GM19238 (cell line): ENCODE results near the gene DLG1.
"Not testable (repeated sequence)": the region's sequence is repeated elsewhere in the genome, so short reads cannot be mapped to it uniquely, and the experiment has no call there.

ENCODE experiments used
- DNase-seq: peaks from one replicate; pipeline ENCODE4 v3.0.0; 2011; ENCODE audit warnings: low spot score; ENCODE audit not compliant: insufficient read length

The DLG1 gene

GRCh38 chr3:197104738-197105137 lies 193.7 kb downstream of the DLG1 start:
- no peak for DNase-seq

GRCh38 chr3:197103766-197104165 lies 194.6 kb downstream of the DLG1 start:
- no peak for DNase-seq

- DNase-seq = no peak
These were observed 204.5 kb downstream of the DLG1 start for GRCh38 chr3:197093871-197094270.

GRCh38 chr3:197088370-197088769 lies 210.0 kb downstream of the DLG1 start:
- DNase-seq = no peak

- no peak for DNase-seq
These were observed 213.3 kb downstream of the DLG1 start for GRCh38 chr3:197085137-197085536.

GRCh38 chr3:197083486-197083885 lies 214.9 kb downstream of the DLG1 start:
- DNase-seq = no peak

GRCh38 chr3:197082871-197083270 lies 215.5 kb downstream of the DLG1 start:
- DNase-seq = no peak

- no peak for DNase-seq
These were observed 218.1 kb downstream of the DLG1 start for GRCh38 chr3:197080344-197080743.

- no peak for DNase-seq
These were observed 222.0 kb downstream of the DLG1 start for GRCh38 chr3:197076415-197076814.

GRCh38 chr3:197068077-197068476 lies 230.3 kb downstream of the DLG1 start:
- no peak for DNase-seq

GRCh38 chr3:197064771-197065170 lies 233.6 kb downstream of the DLG1 start:
- no peak for DNase-seq

- no peak for DNase-seq
These were observed 236.0 kb downstream of the DLG1 start for GRCh38 chr3:197062446-197062845.

- not testable (repeated sequence) for DNase-seq
These were observed 246.8 kb downstream of the DLG1 start for GRCh38 chr3:197051637-197052036.

- no peak for DNase-seq
These were observed 247.9 kb downstream of the DLG1 start for GRCh38 chr3:197050511-197050910.

- no peak for DNase-seq
These were observed 255.9 kb downstream of the DLG1 start for GRCh38 chr3:197042539-197042938.

- DNase-seq = no peak
These were observed 256.4 kb downstream of the DLG1 start for GRCh38 chr3:197041875-197042488.

GRCh38 chr3:197040658-197041057 lies 257.8 kb downstream of the DLG1 start:
- DNase-seq = no peak

GRCh38 chr3:197038679-197039462 lies 259.5 kb downstream of the DLG1 start:
- no peak for DNase-seq

GRCh38 chr3:197035577-197035976 lies 262.8 kb downstream of the DLG1 start:
- DNase-seq = no peak

- DNase-seq = not testable (repeated sequence)
These were observed 263.6 kb downstream of the DLG1 start for GRCh38 chr3:197034778-197035177.

- not testable (repeated sequence) for DNase-seq
These were observed 264.6 kb downstream of the DLG1 start for GRCh38 chr3:197033764-197034163.

GRCh38 chr3:197031315-197032285 lies 266.8 kb downstream of the DLG1 start:
- DNase-seq = no peak
